Measurements from ENCODE around the gene TMEM250.

DNA sequence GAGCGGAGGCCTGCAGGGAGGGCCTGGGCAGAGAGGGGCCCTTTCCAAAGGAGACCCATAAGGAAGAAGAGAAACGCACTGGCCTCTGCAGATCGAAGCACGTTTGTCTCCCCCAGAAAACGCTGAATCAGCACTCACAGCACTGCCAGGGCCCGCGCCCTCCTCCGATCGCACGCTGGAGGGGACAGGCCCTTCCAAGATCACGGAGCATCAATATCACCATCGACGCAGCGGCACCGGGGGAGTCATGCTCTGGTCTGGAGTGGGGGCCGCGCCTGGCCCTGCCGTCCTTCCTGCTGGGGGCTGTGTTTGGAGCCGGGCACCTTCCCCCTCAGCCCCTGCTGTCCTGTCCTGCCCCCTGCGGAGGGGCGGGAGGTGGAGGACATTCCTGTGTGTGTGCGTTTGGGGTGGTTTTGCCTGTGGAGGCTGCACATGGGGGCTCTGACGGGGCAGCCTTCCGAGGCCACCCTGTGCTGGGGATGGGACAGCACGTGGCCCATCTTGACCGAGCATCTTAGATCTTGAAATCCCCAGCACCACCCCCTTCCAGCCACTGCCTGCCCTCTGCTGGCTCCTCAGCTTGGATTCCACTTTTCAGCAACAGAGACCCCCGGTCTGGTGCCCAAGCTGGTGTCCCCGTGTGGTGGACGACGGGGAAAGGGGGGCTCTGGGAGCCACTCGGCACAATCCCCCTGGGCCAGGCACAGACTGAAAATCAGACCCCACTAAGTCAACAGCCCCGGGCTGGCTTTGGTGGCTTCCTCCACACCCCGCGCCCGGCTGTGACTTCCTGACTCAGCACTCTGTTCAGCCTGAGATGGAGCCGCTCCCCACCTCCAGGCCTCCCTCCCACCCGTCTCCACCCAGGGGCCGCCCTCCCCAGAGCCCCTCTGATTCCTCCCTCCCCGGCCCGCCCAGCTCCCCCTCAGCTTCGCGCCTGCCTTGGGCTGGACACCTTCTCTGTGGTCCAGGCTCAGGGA, 8.3 kb downstream of the TMEM250 start:
- TF ChIP-seq, protein P1, sequence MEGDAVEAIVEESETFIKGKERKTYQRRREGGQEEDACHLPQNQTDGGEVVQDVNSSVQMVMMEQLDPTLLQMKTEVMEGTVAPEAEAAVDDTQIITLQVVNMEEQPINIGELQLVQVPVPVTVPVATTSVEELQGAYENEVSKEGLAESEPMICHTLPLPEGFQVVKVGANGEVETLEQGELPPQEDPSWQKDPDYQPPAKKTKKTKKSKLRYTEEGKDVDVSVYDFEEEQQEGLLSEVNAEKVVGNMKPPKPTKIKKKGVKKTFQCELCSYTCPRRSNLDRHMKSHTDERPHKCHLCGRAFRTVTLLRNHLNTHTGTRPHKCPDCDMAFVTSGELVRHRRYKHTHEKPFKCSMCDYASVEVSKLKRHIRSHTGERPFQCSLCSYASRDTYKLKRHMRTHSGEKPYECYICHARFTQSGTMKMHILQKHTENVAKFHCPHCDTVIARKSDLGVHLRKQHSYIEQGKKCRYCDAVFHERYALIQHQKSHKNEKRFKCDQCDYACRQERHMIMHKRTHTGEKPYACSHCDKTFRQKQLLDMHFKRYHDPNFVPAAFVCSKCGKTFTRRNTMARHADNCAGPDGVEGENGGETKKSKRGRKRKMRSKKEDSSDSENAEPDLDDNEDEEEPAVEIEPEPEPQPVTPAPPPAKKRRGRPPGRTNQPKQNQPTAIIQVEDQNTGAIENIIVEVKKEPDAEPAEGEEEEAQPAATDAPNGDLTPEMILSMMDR (conservative IDR thresholded peaks at IDR 0.05; ENCODE audit: low read depth, low read length), result 0 out of 2 replicates have a peak, but pooled peaks have one; percentile 16
- no peak for TF ChIP-seq EZH2 (IDR thresholded peaks at IDR 0.05; ENCODE audit: borderline replicate concordance, low read depth, low read length, poor library complexity, severe bottlenecking)
